HG02943 (cell line): ENCODE measurements around the gene BHLHE23.

ENCODE experiments used
- ATAC-seq: cut with Tn5 transposase; IDR thresholded peaks from one replicate; pipeline ENCODE4 v1.9.1; 2021; ENCODE audit warnings: mild to moderate bottlenecking, low read depth, moderate library complexity; ENCODE audit not compliant: unreplicated experiment

Gene BHLHE23

DNA sequence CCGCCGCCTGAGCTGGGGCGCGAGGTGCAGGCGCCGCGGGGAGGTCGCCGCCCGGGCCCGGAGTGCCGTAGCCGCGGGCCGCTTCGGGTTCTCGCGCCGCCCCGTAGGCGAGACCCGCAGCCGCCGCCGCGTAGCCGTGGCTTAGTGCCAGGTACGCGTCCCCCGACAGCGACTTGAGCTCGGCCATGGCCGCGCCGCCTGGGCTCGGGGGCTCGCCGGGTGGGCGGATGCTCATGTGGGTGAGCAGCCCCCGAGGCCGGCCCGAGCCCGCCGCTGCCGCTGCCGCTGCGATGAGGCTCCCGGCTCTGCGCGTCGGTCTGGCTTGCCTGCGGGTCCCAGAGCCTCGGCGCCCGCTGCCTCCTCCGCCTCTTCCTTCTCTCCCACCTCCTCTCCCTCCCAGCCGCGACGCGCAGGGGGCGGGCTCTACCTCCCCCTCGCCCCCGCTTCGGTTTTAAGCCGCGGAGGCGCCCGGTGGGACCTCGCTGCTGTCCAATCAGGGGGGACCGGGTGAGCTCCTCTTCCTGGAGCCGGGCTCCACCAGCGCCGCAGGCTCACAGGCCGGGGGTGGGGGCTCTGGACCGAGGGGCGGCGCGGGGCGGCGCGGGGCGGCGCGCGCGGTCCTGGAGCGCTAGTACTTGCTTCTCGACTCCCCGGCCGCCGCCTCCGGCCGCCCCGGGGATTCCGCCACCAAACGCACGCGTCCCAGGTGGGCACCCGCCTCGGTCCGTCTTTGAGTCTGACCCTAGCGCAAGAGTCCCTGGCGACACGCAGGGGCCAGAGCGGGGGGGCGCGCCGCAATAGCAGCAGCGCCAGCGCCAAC lies at the start of gene BHLHE23:
TSS of gene BHLHE23 (minus strand) at position 425 of the 820 bp plus-strand sequence. CDS start at position 235, 190 bp downstream.
- ATAC-seq = no peak

GRCh38 chr20:63055575-63056235 lies 48.9 kb upstream of the BHLHE23 start:
- ATAC-seq = no peak

DNA sequence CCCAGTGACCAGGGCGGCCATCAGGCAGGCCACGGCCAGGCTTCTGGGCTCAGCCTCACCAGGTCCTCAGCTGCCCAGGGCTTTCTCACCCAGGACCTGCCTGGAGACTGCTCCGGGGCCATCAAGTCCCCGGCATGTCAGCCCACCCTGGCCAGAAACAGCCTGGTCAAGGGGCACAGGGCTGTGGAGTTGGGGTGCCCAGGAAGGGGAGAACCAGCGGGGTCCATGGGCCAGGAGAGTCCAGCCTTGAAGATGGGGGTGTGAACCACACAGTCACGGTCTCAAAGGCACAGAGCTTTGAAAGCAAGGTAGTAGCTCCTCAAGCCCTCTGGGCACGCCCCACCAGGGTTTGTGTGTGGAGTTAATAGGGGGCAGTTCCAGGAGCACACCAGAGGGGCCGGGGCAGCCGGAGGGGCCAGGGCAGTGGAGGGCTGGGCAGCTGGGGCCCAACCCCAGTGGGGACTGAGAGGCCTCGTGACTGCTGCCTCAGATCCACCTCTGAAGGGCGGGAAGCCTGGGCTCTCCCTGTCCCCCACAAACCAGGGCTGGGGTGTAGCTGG lies 48.0 kb upstream of the BHLHE23 start:
- ATAC-seq = no peak

GRCh38 chr20:63054103-63054474 lies 47.3 kb upstream of the BHLHE23 start:
- ATAC-seq = no peak

DNA sequence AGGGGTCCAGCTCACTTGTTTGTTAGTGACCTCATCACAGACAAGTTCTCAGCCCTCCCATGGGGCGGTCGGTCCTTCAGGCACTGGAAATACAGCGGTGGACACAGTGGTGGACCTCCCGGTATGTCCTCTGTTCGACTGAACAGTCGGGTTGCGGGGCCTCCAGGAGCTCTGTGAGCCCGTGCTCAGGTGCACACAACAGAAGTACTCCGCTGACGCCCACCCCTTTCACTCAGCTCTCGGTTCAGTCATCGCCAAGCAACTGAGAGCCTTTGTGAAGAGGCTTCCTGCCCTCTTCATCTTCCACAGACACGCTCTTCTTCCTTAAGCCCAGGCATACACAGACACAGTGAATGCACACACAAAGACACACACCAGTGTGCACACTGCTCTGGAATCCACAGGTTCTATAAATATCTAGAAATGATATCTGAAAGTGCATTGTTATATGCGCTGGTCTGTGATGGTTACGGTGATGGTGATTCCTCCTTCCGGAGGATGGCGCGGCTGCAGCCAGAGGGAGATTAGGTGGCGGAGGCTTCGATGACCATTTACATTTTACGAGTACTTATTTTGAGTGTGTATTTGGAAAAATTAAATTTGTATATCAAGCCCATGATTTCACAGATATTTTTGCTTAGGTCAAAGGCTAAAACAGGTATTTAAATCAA lies 46.8 kb upstream of the BHLHE23 start:
- no peak for ATAC-seq

DNA sequence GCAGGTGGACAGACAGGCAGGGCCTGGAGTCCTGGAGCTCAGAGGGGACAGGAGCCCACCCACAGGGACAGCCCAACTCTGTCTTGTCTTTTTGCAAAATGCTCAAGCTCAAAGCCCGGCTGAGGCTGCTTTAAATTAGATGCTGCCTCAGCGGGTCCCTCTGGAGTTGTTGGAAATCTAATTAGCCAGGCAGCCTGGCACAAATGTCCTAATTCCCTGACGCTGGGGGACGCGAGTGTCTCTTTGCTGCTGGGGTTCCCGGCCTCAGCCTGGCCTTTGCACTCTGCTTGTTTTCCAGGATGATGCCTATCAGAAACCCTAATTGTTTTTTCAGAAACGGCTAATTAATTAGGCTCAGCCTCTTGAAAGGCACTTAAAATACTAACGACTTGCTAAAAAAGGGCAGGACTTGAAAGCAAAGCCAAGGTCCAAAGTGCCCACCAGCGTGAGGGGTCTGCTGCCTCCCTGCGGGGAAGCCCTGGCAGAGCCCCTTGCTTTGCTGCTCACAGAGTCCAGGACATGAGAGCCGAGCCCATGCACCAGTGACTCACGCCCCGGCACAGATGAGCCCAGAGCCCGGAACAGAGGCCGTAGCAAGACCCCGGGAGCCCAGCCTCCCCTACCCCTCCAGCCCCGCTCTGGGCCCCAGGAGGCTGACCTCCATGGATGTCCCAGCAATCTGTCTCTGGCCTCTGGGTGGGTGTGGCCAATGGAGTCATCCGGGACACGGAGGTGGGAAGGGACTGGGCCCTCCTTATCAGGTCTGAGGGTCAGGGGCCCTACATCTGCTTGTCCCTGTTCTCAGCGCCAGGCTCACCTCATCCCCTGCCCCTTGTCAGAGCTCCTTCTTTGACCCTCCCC lies 46.0 kb upstream of the BHLHE23 start:
- ATAC-seq = no peak

DNA sequence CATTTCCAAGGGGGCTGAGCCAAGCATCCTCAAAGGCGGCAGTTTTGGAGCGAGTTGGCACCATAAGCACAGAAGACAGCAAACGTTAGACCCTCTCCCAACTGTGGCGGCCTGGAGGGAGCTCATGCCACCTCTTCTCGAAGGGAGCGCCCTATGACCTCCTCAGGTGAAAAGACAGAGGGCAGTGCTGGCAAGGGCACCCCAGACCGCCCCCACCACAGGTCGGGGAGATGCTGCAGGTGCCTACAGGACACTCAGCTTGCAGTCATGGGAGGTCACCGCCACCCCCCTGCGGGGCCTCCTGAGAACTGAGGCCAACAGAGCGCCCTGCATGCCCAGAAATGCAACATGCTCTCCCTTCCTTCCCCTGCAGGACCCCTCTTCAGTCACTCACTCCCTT lies 45.1 kb upstream of the BHLHE23 start:
- no peak for ATAC-seq

DNA sequence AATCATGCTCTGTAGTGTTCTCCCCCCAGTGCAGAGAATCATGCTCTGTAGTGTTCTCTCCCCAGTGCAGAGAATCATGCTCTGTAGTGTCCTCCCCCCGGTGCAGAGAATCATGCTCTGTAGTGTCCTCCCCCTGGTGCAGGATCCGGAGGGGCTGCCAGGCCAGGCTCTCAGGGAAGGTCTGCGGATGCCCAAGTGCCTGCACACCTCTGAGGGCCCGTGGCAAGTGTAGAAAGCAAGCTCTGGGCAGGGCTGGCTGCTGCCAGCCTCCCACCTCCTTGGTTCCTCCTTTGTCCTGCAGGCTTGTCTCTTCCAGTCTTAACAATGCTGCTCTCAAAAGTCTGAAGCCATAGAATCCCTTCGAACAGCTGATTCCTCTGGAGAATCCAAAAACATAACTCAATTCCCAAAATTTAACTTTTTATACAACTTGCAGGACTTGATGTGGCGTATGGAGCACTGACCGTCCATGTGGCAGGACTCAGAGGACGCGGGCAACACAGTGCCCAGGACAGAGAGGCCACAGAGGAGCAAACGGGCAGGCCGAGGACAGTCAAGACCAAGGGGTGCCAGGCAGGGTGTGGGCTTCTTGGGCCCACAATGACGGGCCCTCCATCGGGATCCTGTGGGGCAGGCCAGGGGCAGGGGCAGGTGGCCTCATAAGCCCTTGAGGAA lies 44.6 kb upstream of the BHLHE23 start:
- no peak for ATAC-seq

DNA sequence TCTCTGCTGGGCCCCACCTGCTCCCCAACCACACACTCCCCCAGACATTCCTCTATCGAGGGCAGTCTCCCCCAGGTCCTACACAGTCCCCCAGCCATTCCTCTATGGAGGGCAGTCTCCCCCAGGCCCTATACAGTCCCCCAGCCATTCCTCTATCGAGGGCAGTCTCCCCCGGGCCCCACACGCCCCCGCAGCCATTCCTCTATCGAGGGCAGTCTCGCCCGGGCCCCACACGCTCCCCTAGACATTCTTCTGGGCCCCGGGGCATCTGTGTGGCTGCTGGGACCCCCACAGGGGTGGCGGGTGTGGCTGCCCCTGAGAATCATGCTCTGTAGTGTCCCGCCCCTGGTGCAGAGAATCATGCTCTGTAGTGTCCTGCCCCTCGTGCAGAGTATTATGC lies 43.6 kb upstream of the BHLHE23 start:
- no peak for ATAC-seq

GRCh38 chr20:63049561-63050221 lies 42.9 kb upstream of the BHLHE23 start:
- no peak for ATAC-seq

GRCh38 chr20:63049191-63049518 lies 42.4 kb upstream of the BHLHE23 start:
- no peak for ATAC-seq

DNA sequence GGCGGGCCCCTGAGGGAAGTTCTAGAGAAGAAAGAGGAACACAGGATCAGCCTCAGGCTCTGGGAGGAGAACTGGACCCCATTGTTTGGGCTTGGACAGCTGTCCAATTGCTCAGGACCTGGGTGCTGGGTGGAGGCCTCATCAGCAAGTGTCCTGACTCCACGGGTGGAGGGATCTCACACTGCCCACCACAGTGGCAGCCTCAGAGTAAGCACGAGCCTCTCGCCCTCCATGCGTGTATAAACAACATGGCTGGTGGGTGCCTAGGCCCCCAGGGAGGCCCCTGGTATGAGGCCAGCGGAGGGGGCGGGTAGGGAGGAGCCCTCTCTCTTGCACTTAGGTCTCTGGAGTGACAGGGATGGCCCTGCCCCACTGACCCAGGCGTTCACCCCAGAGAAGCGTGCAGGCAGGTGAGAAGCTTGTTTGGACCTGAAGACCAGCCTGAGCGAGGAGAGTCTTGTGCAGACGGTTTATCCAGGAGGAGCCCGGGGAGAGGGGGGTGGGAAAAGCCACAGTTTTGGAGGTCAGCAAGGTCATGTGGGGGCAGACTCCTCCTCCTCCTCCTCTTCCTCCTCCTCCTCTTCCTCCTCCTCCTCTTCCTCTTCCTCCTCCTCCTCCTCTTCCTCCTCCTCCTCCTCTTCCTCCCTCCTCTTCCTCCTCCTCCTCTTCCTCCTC lies 41.9 kb upstream of the BHLHE23 start:
- ATAC-seq = no peak

GRCh38 chr20:63047946-63048345 lies 41.2 kb upstream of the BHLHE23 start:
- no peak for ATAC-seq

DNA sequence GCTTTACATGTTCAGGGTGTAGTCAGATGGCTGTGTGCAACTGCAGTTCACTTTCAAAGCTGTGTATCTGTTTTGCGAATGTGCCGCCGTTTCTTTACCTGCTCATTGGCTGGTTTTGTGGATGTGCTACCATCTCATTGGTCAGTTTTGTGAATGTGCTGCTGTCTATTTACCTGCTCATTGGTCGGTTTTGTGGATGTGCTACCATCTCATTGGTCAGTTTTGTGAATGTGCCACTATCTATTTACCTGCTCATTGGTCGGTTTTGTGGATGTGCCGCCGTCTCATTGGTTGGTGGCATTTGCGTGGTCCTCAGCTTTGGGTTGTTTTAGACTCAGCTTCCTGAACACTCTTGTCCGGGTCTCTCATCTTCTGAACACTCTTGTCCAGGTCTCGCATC lies 40.5 kb upstream of the BHLHE23 start:
- ATAC-seq = no peak

GRCh38 chr20:63046841-63047240 lies 40.1 kb upstream of the BHLHE23 start:
- ATAC-seq = no peak

DNA sequence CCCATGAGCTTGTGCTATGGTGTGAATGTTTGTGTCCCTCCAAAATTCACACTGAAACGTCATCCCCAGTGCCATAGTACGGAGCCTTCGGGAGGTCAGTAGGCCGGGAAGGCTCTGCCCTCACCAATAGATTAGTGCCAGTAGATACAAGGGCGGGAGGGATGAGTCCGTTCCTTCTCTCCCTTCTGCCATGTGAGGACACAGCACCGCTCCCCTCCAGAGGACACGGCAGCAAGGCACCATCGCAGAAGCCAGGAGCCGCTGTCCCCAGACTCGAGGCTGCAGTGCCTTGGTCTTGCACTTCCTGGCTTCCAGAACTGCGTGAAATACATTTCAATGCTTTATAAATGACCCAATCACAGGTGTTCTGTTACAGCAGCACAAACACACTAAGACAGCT lies 39.2 kb upstream of the BHLHE23 start:
- no peak for ATAC-seq

GRCh38 chr20:63045401-63045800 lies 38.6 kb upstream of the BHLHE23 start:
- ATAC-seq = no peak

- ATAC-seq = no peak
Observed at GRCh38 chr20:63044605-63045004, 37.8 kb upstream of the BHLHE23 start.

- ATAC-seq = no peak
Observed at GRCh38 chr20:63044204-63044600, 37.4 kb upstream of the BHLHE23 start.
